ENCODE data around the gene CPEB2. TPM values are rescaled to one million over a fixed set of nuclear protein-coding genes. Genes with fewer than 3 reads are reported as not detected.

CPEB2 gene
- total RNA-seq, 1 donor from 2014 or later, result 11.3 TPM

GRCh38 chr4:15021311-15021710 lies 19.0 kb downstream of the CPEB2 start:
- FAIRE-seq (no peak), DNase-seq (ENCODE audit: low read depth) (no peak)
- no peaks in the 10 kb centered on the region for H3K27me3 ChIP-seq (ENCODE audit: control insufficient read depth, insufficient read depth, low read length)
- TF ChIP-seq CTCF (IDR thresholded peaks at IDR 0.05; ENCODE audit: insufficient read depth, low read length, severe bottlenecking), result no peak
- H3K4me3 ChIP-seq (ENCODE audit: low read depth, low read length), result no peak overlapping the region
- peaks cover 2% of the 10 kb centered on the region for H3K36me3 ChIP-seq (ENCODE audit: control insufficient read depth, insufficient read depth, low read length)

GRCh38 chr4:15021946-15022345 lies 19.7 kb downstream of the CPEB2 start:
- no peak for TF ChIP-seq CTCF (IDR thresholded peaks at IDR 0.05; ENCODE audit: insufficient read depth, low read length, severe bottlenecking)
- FAIRE-seq (no peak), DNase-seq (ENCODE audit: low read depth) (no peak)
- Histone ChIP-seq H3K4me3 (ENCODE audit: low read depth, low read length) (no peak overlapping the region), H3K27me3 (ENCODE audit: control insufficient read depth, insufficient read depth, low read length) (no peaks in the 10 kb centered on the region), H3K36me3 (ENCODE audit: control insufficient read depth, insufficient read depth, low read length) (peaks cover 2% of the 10 kb centered on the region)

GRCh38 chr4:15024386-15024785 lies 22.1 kb downstream of the CPEB2 start:
- no peak for TF ChIP-seq CTCF (IDR thresholded peaks at IDR 0.05; ENCODE audit: insufficient read depth, low read length, severe bottlenecking)
- no peak for FAIRE-seq
- H3K36me3 ChIP-seq (ENCODE audit: control insufficient read depth, insufficient read depth, low read length), result peaks cover 2% of the 10 kb centered on the region
- no peaks in the 10 kb centered on the region for H3K27me3 ChIP-seq (ENCODE audit: control insufficient read depth, insufficient read depth, low read length)
- no peak for DNase-seq (ENCODE audit: low read depth)
- H3K4me3 ChIP-seq (ENCODE audit: low read depth, low read length), result no peak overlapping the region

GRCh38 chr4:15025693-15026092 lies 23.4 kb downstream of the CPEB2 start:
- TF ChIP-seq CTCF (IDR thresholded peaks at IDR 0.05; ENCODE audit: insufficient read depth, low read length, severe bottlenecking), result no peak
- H3K27me3 ChIP-seq (ENCODE audit: control insufficient read depth, insufficient read depth, low read length), result no peaks in the 10 kb centered on the region
- no peaks in the 10 kb centered on the region for H3K36me3 ChIP-seq (ENCODE audit: control insufficient read depth, insufficient read depth, low read length)
- DNase-seq (ENCODE audit: low read depth) (no peak), FAIRE-seq (no peak)
- H3K4me3 ChIP-seq (ENCODE audit: low read depth, low read length), result no peak overlapping the region

- DNase-seq (ENCODE audit: low read depth), result no peak
- no peak for TF ChIP-seq CTCF (IDR thresholded peaks at IDR 0.05; ENCODE audit: insufficient read depth, low read length, severe bottlenecking)
- FAIRE-seq, result no peak
- H3K36me3 ChIP-seq (ENCODE audit: control insufficient read depth, insufficient read depth, low read length), result no peaks in the 10 kb centered on the region
- H3K4me3 ChIP-seq (ENCODE audit: low read depth, low read length), result no peak overlapping the region
- no peaks in the 10 kb centered on the region for H3K27me3 ChIP-seq (ENCODE audit: control insufficient read depth, insufficient read depth, low read length)
Observed at GRCh38 chr4:15027921-15028435, 25.7 kb downstream of the CPEB2 start.

GRCh38 chr4:15031197-15031596 lies 28.9 kb downstream of the CPEB2 start:
- no peak for DNase-seq (ENCODE audit: low read depth)
- FAIRE-seq, result no peak
- Histone ChIP-seq H3K36me3 (ENCODE audit: control insufficient read depth, insufficient read depth, low read length) (peaks cover 2% of the 10 kb centered on the region), H3K4me3 (ENCODE audit: low read depth, low read length) (no peak overlapping the region), H3K27me3 (ENCODE audit: control insufficient read depth, insufficient read depth, low read length) (no peaks in the 10 kb centered on the region)
- no peak for TF ChIP-seq CTCF (IDR thresholded peaks at IDR 0.05; ENCODE audit: insufficient read depth, low read length, severe bottlenecking)
